Mucosa of descending colon (tissue), 3 donors: Measurements from ENCODE around the gene PBX1. TPM values are rescaled to one million over a fixed set of nuclear protein-coding genes. Genes with fewer than 3 reads are reported as not detected.

Experiments used
- ATAC-seq: fragments of 200-7000 bp; cut with Tn5 transposase; one replicate; pipeline ENCODE4 v1.9.1; 2020; ENCODE audit warnings: mild to moderate bottlenecking, moderate library complexity
- DNase-seq, 3 donors: peaks; one replicate each; pipeline ENCODE4 v3.0.0-alpha.2; 2020
- H3K36me3 ChIP-seq: fragments of 200-600 bp; one replicate; pipeline ENCODE4 v1.8.0; 2021; ENCODE audit warnings: low read depth, mild to moderate bottlenecking
- H3K4me1 ChIP-seq: fragments of 200-600 bp; one replicate; pipeline ENCODE4 v1.8.0; 2021; ENCODE audit warnings: low read depth, mild to moderate bottlenecking
- H3K4me3 ChIP-seq: fragments of 200-600 bp; one replicate; pipeline ENCODE4 v1.8.0; 2021; ENCODE audit warnings: mild to moderate bottlenecking
- H3K9me3 ChIP-seq: fragments of 200-600 bp; one replicate; pipeline ENCODE4 v1.8.0; 2021; ENCODE audit warnings: mild to moderate bottlenecking
- CTCF ChIP-seq: fragments of 200-600 bp; IDR thresholded peaks from one replicate; pipeline ENCODE4 v1.8.0; 2022; ENCODE audit warnings: antibody characterized with exemption, mild to moderate bottlenecking
- intact Hi-C, 2 donors: fragments of 100-400 bp; cut with DNase I in 1 of 2; cut with micrococcal nuclease in 1 of 2; formaldehyde crosslinking; loops; one replicate each; pipeline versions ENCODE4 v1.11.0 to v1.11.1; 2022; cut with DNase I, micrococcal nuclease
- total RNA-seq, 3 donors: library from RNA; stranded (reverse); fragmentation: NEBNext Ultra II Directional in 2 of 3; extraction: Animal tissue kit (Norgen Biotek cat#: 25700) in 2 of 3; gene quantifications; one replicate each; pipeline versions ENCODE4 v1.2.1 to v1.2.4, GENCODE V29; 2021 to 2023
- donor health status: DM: no; HTN: no; CAD: no; lungs with moderate emphysema.
- donor health status: DM: no; HTN: no; CAD: no.
- donor health status: DM: no; HTN: yes; CAD: no.

Gene PBX1
- total RNA-seq, 3 donors from 2014 or later, result 52.6 to 182 (median 82.8) TPM

- ATAC-seq (peak; percentile 40), DNase-seq (no peak)
- Histone ChIP-seq H3K4me1 (peaks cover 9% of the 10 kb centered on the region), H3K4me3 (no peak overlapping the region), H3K9me3 (no peaks in the 10 kb centered on the region), H3K36me3 (no peaks in the 10 kb centered on the region)
- TF ChIP-seq CTCF, result no peak
- intact Hi-C loops, result no loop called here
These were observed 113.1 kb downstream of the PBX1 start for GRCh38 chr1:164671966-164672571.

- intact Hi-C loops, result no loop called here
- Histone ChIP-seq H3K4me3 (no peak overlapping the region), H3K9me3 (no peaks in the 10 kb centered on the region), H3K4me1 (peaks cover 9% of the 10 kb centered on the region), H3K36me3 (no peaks in the 10 kb centered on the region)
- ATAC-seq (peak; percentile 57), DNase-seq (no peak)
- TF ChIP-seq CTCF, result no peak
These were observed 113.6 kb downstream of the PBX1 start for GRCh38 chr1:164672588-164672987.

- Histone ChIP-seq H3K4me1 (peaks cover 9% of the 10 kb centered on the region), H3K9me3 (no peaks in the 10 kb centered on the region), H3K4me3 (no peak overlapping the region), H3K36me3 (no peaks in the 10 kb centered on the region)
- ATAC-seq (no peak), DNase-seq (no peak)
- TF ChIP-seq CTCF, result no peak
- intact Hi-C loops, result no loop called here
These were observed 114.7 kb downstream of the PBX1 start for GRCh38 chr1:164673584-164674214.

- H3K4me3 ChIP-seq, result no peak overlapping the region
- no peak for TF ChIP-seq CTCF
- ATAC-seq (peak; percentile 77), DNase-seq (no peak)
- H3K4me1 ChIP-seq, result peaks cover 9% of the 10 kb centered on the region
- no peaks in the 10 kb centered on the region for H3K9me3 ChIP-seq
- no peaks in the 10 kb centered on the region for H3K36me3 ChIP-seq
- intact Hi-C loops, result no loop called here
These were observed 116.4 kb downstream of the PBX1 start for GRCh38 chr1:164675342-164675904.

- Histone ChIP-seq H3K36me3 (no peaks in the 10 kb centered on the region), H3K9me3 (no peaks in the 10 kb centered on the region), H3K4me3 (no peak overlapping the region), H3K4me1 (peaks cover 6% of the 10 kb centered on the region)
- TF ChIP-seq CTCF, result no peak
- no peak for ATAC-seq
- DNase-seq, result no peak
- intact Hi-C loops, result no loop called here
These were observed 119.2 kb downstream of the PBX1 start for GRCh38 chr1:164678136-164678700.
